ENCODE data around the gene BGN. TPM values are rescaled to one million over a fixed set of nuclear protein-coding genes. Genes with fewer than 3 reads are reported as not detected.

BGN gene
- total RNA-seq, 1 donor from 2014 or later: 175 TPM

GRCh38 chrX:153458476-153458875 is 36.3 kb upstream of the BGN start:
- intact Hi-C loops (cut with DNase I): no loop called here
- DNase-seq (ENCODE audit: low spot score): no peak

- DNase-seq (ENCODE audit: low spot score): no peak
- intact Hi-C loops (cut with DNase I): no loop called here
Observed at GRCh38 chrX:153459986-153460385, 34.8 kb upstream of the BGN start.

GRCh38 chrX:153460826-153461225 is 34.0 kb upstream of the BGN start:
- no peak for DNase-seq (ENCODE audit: low spot score)
- intact Hi-C loops (cut with DNase I): no loop called here

GRCh38 chrX:153462291-153462690 is 32.5 kb upstream of the BGN start:
- intact Hi-C loops (cut with DNase I): no loop called here
- no peak for DNase-seq (ENCODE audit: low spot score)

GRCh38 chrX:153463031-153463430 is 31.7 kb upstream of the BGN start:
- intact Hi-C loops (cut with DNase I): no loop called here
- DNase-seq (ENCODE audit: low spot score): no peak

- intact Hi-C loops (cut with DNase I): no loop called here
- no peak for DNase-seq (ENCODE audit: low spot score)
Observed at GRCh38 chrX:153463556-153463955, 31.2 kb upstream of the BGN start.

GRCh38 chrX:153464116-153464515 is 30.7 kb upstream of the BGN start:
- no peak for DNase-seq (ENCODE audit: low spot score)
- intact Hi-C loops (cut with DNase I): no loop called here

- intact Hi-C loops (cut with DNase I): no loop called here
- no peak for DNase-seq (ENCODE audit: low spot score)
Observed at GRCh38 chrX:153465691-153466380, 28.9 kb upstream of the BGN start.

- intact Hi-C loops (cut with DNase I): no loop called here
- no peak for DNase-seq (ENCODE audit: low spot score)
Observed at GRCh38 chrX:153468008-153468580, 26.7 kb upstream of the BGN start.

- intact Hi-C loops (cut with DNase I): loop anchor here (5.0 kb wide), 1 partner anchor 37 kb away; no protein-coding TSS in a partner anchor
- DNase-seq (ENCODE audit: low spot score): no peak
Observed at GRCh38 chrX:153469811-153470410, 24.9 kb upstream of the BGN start.

- intact Hi-C loops (cut with DNase I): loop anchor here (5.0 kb wide), 1 partner anchor 37 kb away; no protein-coding TSS in a partner anchor
Observed at GRCh38 chrX:153470411-153471363, 24.1 kb upstream of the BGN start, which contains the start of gene HAUS7. HAUS7 (minus strand) TSS chrX:153470576; CDS start chrX:153470557, 19 bp downstream.

GRCh38 chrX:153471663-153472280 is 23.0 kb upstream of the BGN start:
- no peak for DNase-seq (ENCODE audit: low spot score)
- intact Hi-C loops (cut with DNase I): loop anchor here (5.0 kb wide), 1 partner anchor 36 kb away; no protein-coding TSS in a partner anchor

More at GRCh38 chrX:153470411-153471363, 24.1 kb upstream of the BGN start, which contains the start of gene HAUS7:
- peak; percentile 94 for DNase-seq (ENCODE audit: low spot score)

- intact Hi-C loops (cut with DNase I): loop anchor here (5.0 kb wide), 1 partner anchor 34 kb away; no protein-coding TSS in a partner anchor
- no peak for DNase-seq (ENCODE audit: low spot score)
Observed at GRCh38 chrX:153473126-153473525, 21.7 kb upstream of the BGN start.

- DNase-seq (ENCODE audit: low spot score): no peak
- intact Hi-C loops (cut with DNase I): loop anchor here (5.0 kb wide), 1 partner anchor 33 kb away; no protein-coding TSS in a partner anchor
Observed at GRCh38 chrX:153474266-153474665, 20.5 kb upstream of the BGN start.

- intact Hi-C loops (cut with DNase I): loop anchor here (5.0 kb wide), 1 partner anchor 33 kb away; no protein-coding TSS in a partner anchor
- DNase-seq (ENCODE audit: low spot score): no peak
Observed at GRCh38 chrX:153474718-153475117, 20.1 kb upstream of the BGN start.

GRCh38 chrX:153475271-153475670 is 19.5 kb upstream of the BGN start:
- DNase-seq (ENCODE audit: low spot score): no peak
- intact Hi-C loops (cut with DNase I): no loop called here

GRCh38 chrX:153475751-153476281 is 19.0 kb upstream of the BGN start:
- DNase-seq (ENCODE audit: low spot score): no peak
- intact Hi-C loops (cut with DNase I): loop anchor here (2.0 kb wide), 1 partner anchor 19 kb away; the partner anchor contains the start of gene BGN

- no peak for DNase-seq (ENCODE audit: low spot score)
Observed at GRCh38 chrX:153476666-153477363, 18.0 kb upstream of the BGN start.

More at GRCh38 chrX:153476666-153477363, 18.0 kb upstream of the BGN start:
- intact Hi-C loops (cut with DNase I): loop anchor here (2.0 kb wide), 1 partner anchor 18 kb away; the partner anchor contains the start of gene BGN
